GM12878 (cell line): ENCODE data around the gene LSM7. TPM values are rescaled to one million over a fixed set of nuclear protein-coding genes. Genes with fewer than 3 reads are reported as not detected.

Experiments
- ATAC-seq: fragments of 200-7000 bp; cut with Tn5 transposase; 3 replicates; pipeline ENCODE4 v1.9.1; 2020; ENCODE audit warnings: mild to moderate bottlenecking, moderate library complexity
- BruUV-seq: library from RNA; stranded (reverse); fragments of 400-500 nt; replicated peaks from 2 replicates; lab custom pipeline; 2021; lab: Mats Ljungman, UMichigan
- CTCF ChIA-PET: fragments of 300-600 bp; sonication (Branson Sonifier 250); formaldehyde crosslinking; extraction: SDS; loops from one replicate; lab custom pipeline; 2021; ENCODE audit warnings: inconsistent platforms; lab: Yijun Ruan, JAX
- POLR2A ChIA-PET: fragments of 350-600 bp; formaldehyde crosslinking; extraction: SDS; loops from one replicate; lab custom pipeline; 2021; ENCODE audit warnings: inconsistent platforms; lab: Charles Lee
- RAD21 ChIA-PET: fragments of 300-600 bp; sonication (Branson Sonifier 250); formaldehyde crosslinking; loops from one replicate; lab custom pipeline; 2023; ENCODE audit warnings: antibody characterized with exemption; ENCODE audit not compliant: unreplicated experiment; lab: Charles Lee
- SMC1A ChIA-PET: fragments of 300-600 bp; sonication (Branson Sonifier 250); formaldehyde crosslinking; loops from one replicate; lab custom pipeline; 2023; ENCODE audit not compliant: unreplicated experiment, uncharacterized antibody; lab: Charles Lee
- DNase-seq: peaks from one replicate; pipeline ENCODE4 v3.0.0-alpha.2; 2011; ENCODE audit warnings: low read depth, low spot score
- FAIRE-seq: peaks from 3 replicates; lab custom pipeline; 2011; peaks lifted over from hg19 to GRCh38; lab: Jason Lieb, UNC
- H2AFZ ChIP-seq: 2 replicates; pipeline ENCODE4 v1.6.0; 2011; ENCODE audit warnings: low read depth, low read length, control low read depth; ENCODE audit not compliant: control insufficient read depth
- H3K27ac ChIP-seq: 2 replicates; pipeline ENCODE4 v1.5.1; 2011; ENCODE audit warnings: control low read depth; ENCODE audit not compliant: control insufficient read depth, insufficient read depth
- H3K27me3 ChIP-seq, 2 experiments: replicated peaks in 1 of 2; 2 replicates each; pipeline versions ENCODE4 v1.6.0 to v1.6.1; 2011; ENCODE audit warnings: low read length in 1 of 2; ENCODE audit not compliant: control insufficient read depth in 2 of 2, insufficient read depth in 2 of 2
- H3K36me3 ChIP-seq, 2 experiments: 2 replicates each; pipeline ENCODE4 v1.5.1; 2011; ENCODE audit warnings: low read length in 1 of 2; ENCODE audit not compliant: control insufficient read depth in 2 of 2, insufficient read depth in 2 of 2
- H3K4me1 ChIP-seq: 2 replicates; pipeline ENCODE4 v1.6.1; 2011; ENCODE audit warnings: mild to moderate bottlenecking, low read length, moderate library complexity, mixed read lengths; ENCODE audit not compliant: control insufficient read depth, insufficient read depth
- H3K4me2 ChIP-seq: 2 replicates; pipeline ENCODE4 v1.6.0; 2011; ENCODE audit warnings: control low read depth; ENCODE audit not compliant: control insufficient read depth, insufficient read depth
- H3K4me3 ChIP-seq: fragments of 200-600 bp; sonication (generic); 2 replicates; pipeline ENCODE4 v1.5.1; 2016
- H3K79me2 ChIP-seq: 2 replicates; pipeline ENCODE4 v1.6.0; 2011; ENCODE audit warnings: low read length; ENCODE audit not compliant: control insufficient read depth, insufficient read depth
- H3K9ac ChIP-seq: 2 replicates; pipeline ENCODE4 v1.8.0; 2011; ENCODE audit warnings: low read length, control low read depth, mixed read lengths; ENCODE audit not compliant: control insufficient read depth, insufficient read depth
- H3K9me3 ChIP-seq: replicated peaks from 3 replicates; pipeline ENCODE4 v1.5.1; 2011; ENCODE audit warnings: mild to moderate bottlenecking, low read length; ENCODE audit not compliant: control insufficient read depth, insufficient read depth
- H4K20me1 ChIP-seq: 2 replicates; pipeline ENCODE4 v1.6.0; 2011; ENCODE audit not compliant: control insufficient read depth, insufficient read depth
- BCLAF1 ChIP-seq: fragments of 450-650 bp; IDR thresholded peaks from 2 replicates; pipeline ENCODE4 v1.6.1; 2017; ENCODE audit warnings: antibody characterized with exemption, mild to moderate bottlenecking, moderate library complexity
- CEBPZ ChIP-seq: fragments of 150-350 bp; IDR thresholded peaks from 2 replicates; pipeline ENCODE4 v1.6.1; 2016; ENCODE audit warnings: low read depth, low read length
- EGR1 ChIP-seq, 2 experiments: IDR thresholded peaks; 1 replicate in 1 of 2; 2 replicates in 1 of 2; pipeline ENCODE4 v1.6.1; 2011 to 2012; ENCODE audit warnings: low read depth in 2 of 2, low read length in 2 of 2, borderline replicate concordance in 1 of 2, mild to moderate bottlenecking in 1 of 2, moderate library complexity in 1 of 2
- GABPA ChIP-seq: IDR thresholded peaks from 2 replicates; pipeline ENCODE4 v1.6.1; 2014; ENCODE audit warnings: antibody characterized with exemption, low read depth, mild to moderate bottlenecking, inconsistent platforms
- GATAD2B ChIP-seq: fragments of 450-650 bp; conservative IDR thresholded peaks from 2 replicates; pipeline ENCODE4 v1.6.1; 2017; ENCODE audit warnings: low read depth, mild to moderate bottlenecking, moderate library complexity
- HSF1 ChIP-seq: fragments of 150-350 bp; IDR thresholded peaks from 2 replicates; pipeline ENCODE4 v1.6.1; 2014; ENCODE audit warnings: mild to moderate bottlenecking, low read depth, low read length
- MXI1 ChIP-seq: fragments of 150-350 bp; IDR thresholded peaks from 2 replicates; pipeline ENCODE4 v1.6.1; 2011; ENCODE audit warnings: low read depth, mild to moderate bottlenecking, inconsistent platforms, low read length, improper control_type of control experiment
- POLR2A ChIP-seq: IDR thresholded peaks from 2 replicates; pipeline ENCODE4 v1.6.1; 2011; ENCODE audit warnings: low read depth, mild to moderate bottlenecking, low read length
- RUNX3 ChIP-seq: IDR thresholded peaks from 2 replicates; pipeline ENCODE4 v1.6.1; 2012; ENCODE audit warnings: low read length, inconsistent platforms
- SIX5 ChIP-seq: IDR thresholded peaks from 2 replicates; pipeline ENCODE4 v1.6.1; 2011; ENCODE audit warnings: mild to moderate bottlenecking, low read depth, low read length, moderate library complexity; ENCODE audit not compliant: severe bottlenecking
- SUZ12 ChIP-seq: fragments of 200-600 bp; sonication (generic); IDR thresholded peaks from one replicate; pipeline ENCODE4 v1.6.1; 2018; ENCODE audit warnings: antibody characterized with exemption, mild to moderate bottlenecking; ENCODE audit not compliant: unreplicated experiment
- ZNF622 ChIP-seq: fragments of 450-650 bp; IDR thresholded peaks from 2 replicates; pipeline ENCODE4 v1.6.1; 2017; ENCODE audit warnings: mild to moderate bottlenecking, inconsistent platforms
- ZZZ3 ChIP-seq: IDR thresholded peaks from 2 replicates; pipeline ENCODE4 v1.6.1; 2011; ENCODE audit warnings: low read depth; ENCODE audit not compliant: control insufficient read depth, insufficient read length
- WGBS: methylation state at CpG from one replicate; pipeline ENCODE4 v1.1.6; 2016; ENCODE audit warnings: low lambda C conversion rate; ENCODE audit not compliant: insufficient replicate concordance, insufficient coverage; ENCODE audit errors: missing lambda C conversion rate; 5-methylcytosine and 5-hydroxymethylcytosine counted together
- in situ Hi-C: fragments of 300-500 bp; cut with MboI; formaldehyde crosslinking; loops from 9 replicates; pipeline ENCODE4 v1.14.3; 2018; ENCODE audit warnings: mixed read lengths
- intact Hi-C: fragments of 100-400 bp; cut with micrococcal nuclease; formaldehyde crosslinking; loops from one replicate; pipeline ENCODE4 v1.14.2; 2022; ENCODE audit not compliant: unreplicated experiment
- polyA plus RNA-seq, 11 experiments: library from polyadenylated mRNA; depleted of rRNA in 4 of 11; unstranded in 6 of 11; stranded (reverse) in 5 of 11; fragments of >200 nt; fragmentation: Nextera tagmentation in 4 of 11; fragmentation: Illumina TruSeq in 1 of 11; extraction: Ambion mirVana in 4 of 11; extraction: Trizol in 1 of 11; gene quantifications; 1 replicate in 1 of 11; 2 replicates in 10 of 11; pipeline versions ENCODE4 v1.2.1 to v1.2.3, GENCODE V29; 2011 to 2016; ENCODE audit warnings: inconsistent platforms in 2 of 11, missing spikeins in 2 of 11, low read depth in 1 of 11
- total RNA-seq, 4 experiments: library from RNA; depleted of rRNA in 3 of 4; stranded (reverse); fragments of >200 nt in 3 of 4; fragmentation: Illumina TruSeq in 1 of 4; extraction: Trizol in 1 of 4; gene quantifications; 2 replicates each; pipeline versions ENCODE4 v1.2.1 to v1.2.3, GENCODE V29; 2013 to 2021

Gene LSM7
- total and polyA plus RNA-seq, 10 of the 15 experiments (the other 5 are each of a cell fraction or from before 2014, with no cell fraction given) = 24.4 to 424 (median 217) TPM

GRCh38 chr19:2341982-2342381 is 13.6 kb upstream of the LSM7 start:
- DNase-seq (no peak), ATAC-seq (no peak), FAIRE-seq (no peak)
- RAD21 ChIA-PET = no interaction called here
- Histone ChIP-seq H3K27ac (no peak overlapping the region), H2AFZ (no peak overlapping the region), H3K27me3 (no peaks in the 10 kb centered on the region), H3K36me3 (peaks cover 0 to 6% of the 10 kb centered on the region in 2 experiments; a peak in 2 of 4 replicates), H4K20me1 (no peaks in the 10 kb centered on the region), H3K4me1 (no peaks in the 10 kb centered on the region), H3K4me2 (no peak overlapping the region), H3K9ac (no peak overlapping the region), H3K4me3 (no peak overlapping the region), H3K9me3 (no peaks in the 10 kb centered on the region), H3K79me2 (no peaks in the 10 kb centered on the region)
- TF ChIP-seq GATAD2B (no peak), BCLAF1 (no peak), GABPA (no peak), CEBPZ (no peak), POLR2A (no peak), SIX5 (no peak), ZNF622 (no peak), RUNX3 (no peak), HSF1 (no peak), MXI1 (no peak), ZZZ3 (no peak), EGR1 (IDR thresholded peaks at IDR 0.05; ENCODE audit: borderline replicate concordance in 1 of 2, low read depth in 2 of 2, low read length in 2 of 2) (no peak), SUZ12 (no peak)
- in situ Hi-C loops (no loop called here), intact Hi-C loops (no loop called here)
- no TSS peak for BruUV-seq
- 87% methylated on average over 15 of the region's 15 CpGs for WGBS
- CTCF ChIA-PET = no interaction called here
- POLR2A ChIA-PET = no interaction called here
- SMC1A ChIA-PET = no interaction called here
